KBM-7 (cell line): Measurements from ENCODE around the gene ZNF823.
A peak's percentile ranks its signal among the peaks of the same experiment; 100 is the strongest.

Experiments
- DNase-seq: peaks from one replicate; pipeline ENCODE4 v3.0.0-alpha.2; 2015
- in situ Hi-C: fragments of 300-500 bp; cut with MboI; formaldehyde crosslinking; loops from 2 replicates; pipeline ENCODE4 v1.14.3; 2020; ENCODE audit warnings: low sequenced_read_pairs, low pct_unique_long_range_greater_than_20kb, mixed read lengths

ZNF823 gene

GRCh38 chr19:11747277-11747676 lies 8.5 kb upstream of the ZNF823 start:
- in situ Hi-C loops: no loop called here
- DNase-seq: no peak

GRCh38 chr19:11745869-11746268 lies 7.1 kb upstream of the ZNF823 start:
- DNase-seq: no peak
- in situ Hi-C loops: no loop called here

GRCh38 chr19:11737964-11738745 lies 591 bp downstream of the ZNF823 start:
- in situ Hi-C loops: no loop called here
- DNase-seq: peak; percentile 46

GRCh38 chr19:11736696-11737095 lies 2.0 kb downstream of the ZNF823 start:
- DNase-seq: peak; percentile 64
- in situ Hi-C loops: no loop called here

- DNase-seq: no peak
- in situ Hi-C loops: no loop called here
Measured at GRCh38 chr19:11735375-11735774, 3.4 kb downstream of the ZNF823 start.

GRCh38 chr19:11729586-11729985 lies 9.2 kb downstream of the ZNF823 start:
- in situ Hi-C loops: no loop called here
- DNase-seq: no peak

GRCh38 chr19:11722414-11722813 lies 16.3 kb downstream of the ZNF823 start:
- peak; percentile 18 for DNase-seq
- in situ Hi-C loops: no loop called here

GRCh38 chr19:11721681-11722080 lies 17.1 kb downstream of the ZNF823 start:
- no peak for DNase-seq
- in situ Hi-C loops: no loop called here

- in situ Hi-C loops: no loop called here
- no peak for DNase-seq
Measured at GRCh38 chr19:11710313-11710712, 28.4 kb downstream of the ZNF823 start.

GRCh38 chr19:11708457-11708856 lies 30.3 kb downstream of the ZNF823 start:
- in situ Hi-C loops: no loop called here
- no peak for DNase-seq

GRCh38 chr19:11705474-11705873 lies 33.3 kb downstream of the ZNF823 start:
- DNase-seq: no peak
- in situ Hi-C loops: no loop called here

- in situ Hi-C loops: no loop called here
- DNase-seq: no peak
Measured at GRCh38 chr19:11704626-11705025, 34.1 kb downstream of the ZNF823 start.

GRCh38 chr19:11699931-11700794 lies 38.6 kb downstream of the ZNF823 start:
- in situ Hi-C loops: no loop called here
- peak; percentile 46 for DNase-seq

- DNase-seq: no peak
- in situ Hi-C loops: no loop called here
Measured at GRCh38 chr19:11698231-11698630, 40.5 kb downstream of the ZNF823 start.

GRCh38 chr19:11697284-11697855 lies 41.4 kb downstream of the ZNF823 start:
- DNase-seq: no peak
- in situ Hi-C loops: no loop called here

GRCh38 chr19:11694533-11695439 lies 44.0 kb downstream of the ZNF823 start:
- in situ Hi-C loops: no loop called here
- DNase-seq: peak; percentile 96

- peak; percentile 83 for DNase-seq
- in situ Hi-C loops: no loop called here
Measured at GRCh38 chr19:11693505-11694499, 44.9 kb downstream of the ZNF823 start.
